Kidney epithelial cell (primary cell): ENCODE results near the gene DISC1. TPM values are rescaled to one million over a fixed set of nuclear protein-coding genes. Genes with fewer than 3 reads are reported as not detected.

ENCODE experiments used
- DNase-seq: peaks from one replicate; pipeline ENCODE4 v3.0.0-alpha.2; 2010; ENCODE audit warnings: low read depth
- H3K27me3 ChIP-seq: 2 replicates; pipeline ENCODE4 v1.6.0; 2011; ENCODE audit warnings: low read length; ENCODE audit not compliant: control insufficient read depth, insufficient read depth
- H3K36me3 ChIP-seq: 2 replicates; pipeline ENCODE4 v1.5.1; 2011; ENCODE audit warnings: low read length; ENCODE audit not compliant: control insufficient read depth, insufficient read depth
- H3K4me3 ChIP-seq: 2 replicates; pipeline ENCODE4 v1.5.1; 2011; ENCODE audit warnings: low read depth, mild to moderate bottlenecking, control low read depth, low read length
- CTCF ChIP-seq: IDR thresholded peaks from 2 replicates; pipeline ENCODE4 v1.5.1; 2011; ENCODE audit warnings: mild to moderate bottlenecking, moderate library complexity, low read length, control low read depth, inconsistent platforms; ENCODE audit not compliant: insufficient read depth, poor library complexity, severe bottlenecking
- total RNA-seq: library from RNA; depleted of rRNA; stranded (reverse); fragments of >200 nt; gene quantifications from 2 replicates; pipeline ENCODE4 v1.2.3, GENCODE V29; 2015

DISC1 gene
- total RNA-seq, 1 donor from 2014 or later: 5.8 TPM

GRCh38 chr1:231826566-231826965 is 200.0 kb downstream of the DISC1 start:
- Histone ChIP-seq H3K36me3 (no peaks in the 10 kb centered on the region), H3K4me3 (no peak overlapping the region), H3K27me3 (no peaks in the 10 kb centered on the region)
- DNase-seq: no peak
- no peak for TF ChIP-seq CTCF

- Histone ChIP-seq H3K4me3 (no peak overlapping the region), H3K27me3 (no peaks in the 10 kb centered on the region), H3K36me3 (no peaks in the 10 kb centered on the region)
- DNase-seq: no peak
- no peak for TF ChIP-seq CTCF
Measured at GRCh38 chr1:231827337-231828105, 200.9 kb downstream of the DISC1 start.

GRCh38 chr1:231828182-231828920 is 201.8 kb downstream of the DISC1 start:
- Histone ChIP-seq H3K4me3 (no peak overlapping the region), H3K36me3 (no peaks in the 10 kb centered on the region), H3K27me3 (no peaks in the 10 kb centered on the region)
- DNase-seq: peak; percentile 96
- TF ChIP-seq CTCF: no peak

- no peak overlapping the region for H3K4me3 ChIP-seq
- TF ChIP-seq CTCF: no peak
- DNase-seq: no peak
- no peaks in the 10 kb centered on the region for H3K27me3 ChIP-seq
- H3K36me3 ChIP-seq: no peaks in the 10 kb centered on the region
Measured at GRCh38 chr1:231829332-231829731, 202.7 kb downstream of the DISC1 start.

GRCh38 chr1:231836227-231836893 is 209.8 kb downstream of the DISC1 start:
- DNase-seq: no peak
- no peak overlapping the region for H3K4me3 ChIP-seq
- H3K27me3 ChIP-seq: no peaks in the 10 kb centered on the region
- no peak for TF ChIP-seq CTCF
- H3K36me3 ChIP-seq: no peaks in the 10 kb centered on the region
